ENCODE measurements around the gene KIF3A. TPM values are rescaled to one million over a fixed set of nuclear protein-coding genes. Genes with fewer than 3 reads are reported as not detected.
A peak's percentile ranks its signal among the peaks of the same experiment; 100 is the strongest.

Gene KIF3A
- total and polyA plus RNA-seq, 8 donors = 0.58 to 19.3 (median 4.6) TPM

GRCh38 chr5:132742626-132743025 is 5.3 kb upstream of the KIF3A start:
- DNase-seq = no peak
- H3K27me3 ChIP-seq = peaks cover 0 to 53% (median 2%) of the 10 kb centered on the region in 3 donors
- H3K27ac ChIP-seq = no peak overlapping the region
- TF ChIP-seq POLR2A (IDR thresholded peaks at IDR 0.05) (no peak), CTCF (IDR thresholded peaks at IDR 0.05) (no peak), POLR2AphosphoS5 (IDR thresholded peaks at IDR 0.05) (no peak), EP300 (IDR thresholded peaks at IDR 0.05) (no peak)
- intact Hi-C loops (cut with DNase I; ENCODE audit: low total_unique reads) = no loop called here
- H3K4me3 ChIP-seq = no peak overlapping the region
- 90 to 94% (median 93%) methylated on average over 5 of the region's 5 CpGs for WGBS, 5 donors
- peaks cover 12 to 18% (median 16%) of the 10 kb centered on the region in 4 donors for H3K4me1 ChIP-seq
- H3K36me3 ChIP-seq = no peaks in the 10 kb centered on the region
- peaks cover 0 to 4% (median 0%) of the 10 kb centered on the region in 4 donors for H3K9me3 ChIP-seq

- DNase-seq = no peak
- no peaks in the 10 kb centered on the region for H3K36me3 ChIP-seq
- 91 to 96% (median 93%) methylated on average over 2 of the region's 2 CpGs for WGBS, 5 donors
- no peak overlapping the region for H3K27ac ChIP-seq
- intact Hi-C loops (cut with DNase I; ENCODE audit: low total_unique reads) = no loop called here
- peaks cover 0 to 4% (median 0%) of the 10 kb centered on the region in 4 donors for H3K9me3 ChIP-seq
- peaks cover 0 to 49% (median 0%) of the 10 kb centered on the region in 3 donors for H3K27me3 ChIP-seq
- H3K4me1 ChIP-seq = peaks cover 10 to 15% (median 13%) of the 10 kb centered on the region in 4 donors
- TF ChIP-seq POLR2A (IDR thresholded peaks at IDR 0.05) (no peak), EP300 (IDR thresholded peaks at IDR 0.05) (no peak), POLR2AphosphoS5 (IDR thresholded peaks at IDR 0.05) (no peak), CTCF (IDR thresholded peaks at IDR 0.05) (no peak)
- no peak overlapping the region for H3K4me3 ChIP-seq
These were observed 4.8 kb upstream of the KIF3A start for GRCh38 chr5:132742158-132742557.

- H3K27me3 ChIP-seq = peaks cover 0 to 21% (median 0%) of the 10 kb centered on the region in 3 donors
- 48 to 89% (median 79%) methylated on average over 1 of the region's 1 CpG for whole genome bisulfite sequencing, 5 donors
- no peak overlapping the region for H3K4me3 ChIP-seq
- TF ChIP-seq POLR2AphosphoS5 (IDR thresholded peaks at IDR 0.05) (no peak), EP300 (IDR thresholded peaks at IDR 0.05) (no peak), CTCF (IDR thresholded peaks at IDR 0.05) (no peak), POLR2A (IDR thresholded peaks at IDR 0.05) (no peak)
- no peaks in the 10 kb centered on the region for H3K36me3 ChIP-seq
- H3K9me3 ChIP-seq = peaks cover 0 to 4% (median 0%) of the 10 kb centered on the region in 4 donors
- no peak for DNase-seq
- intact Hi-C loops (cut with DNase I; ENCODE audit: low total_unique reads) = no loop called here
- peaks cover 8 to 20% (median 15%) of the 10 kb centered on the region in 4 donors for H3K4me1 ChIP-seq
- no peak overlapping the region for H3K27ac ChIP-seq
These were observed 1.9 kb upstream of the KIF3A start for GRCh38 chr5:132739232-132739631.

GRCh38 chr5:132737982-132738681 is 786 bp upstream of the KIF3A start:
- H3K27me3 ChIP-seq = peaks cover 0 to 14% (median 0%) of the 10 kb centered on the region in 3 donors
- intact Hi-C loops (cut with DNase I; ENCODE audit: low total_unique reads) = no loop called here
- H3K27ac ChIP-seq = peak overlapping the region in 3 of 5 donors; percentile 69 to 83 (median 79)
- peak overlapping the region in 3 of 4 donors; percentile 87 to 98 (median 98) for H3K4me3 ChIP-seq
- H3K36me3 ChIP-seq = peaks cover 0 to 4% (median 0%) of the 10 kb centered on the region in 4 donors
- no peak for DNase-seq
- 62 to 69% (median 66%) methylated on average over 9 of the region's 9 CpGs for WGBS, 5 donors
- peaks cover 0 to 4% (median 0%) of the 10 kb centered on the region in 4 donors for H3K9me3 ChIP-seq
- H3K4me1 ChIP-seq = peaks cover 8 to 20% (median 15%) of the 10 kb centered on the region in 4 donors
- TF ChIP-seq CTCF (IDR thresholded peaks at IDR 0.05) = no peak
- TF ChIP-seq POLR2A (IDR thresholded peaks at IDR 0.05) = no peak
- TF ChIP-seq EP300 (IDR thresholded peaks at IDR 0.05) = no peak
- TF ChIP-seq POLR2AphosphoS5 (IDR thresholded peaks at IDR 0.05) = no peak

Data from stomach (tissue), 9 donors.